Spleen (tissue), 7 donors: ENCODE data around the gene PCDHGB6.

ENCODE experiments used
- CTCF ChIP-seq, 11 experiments: fragments of 200-600 bp in 7 of 11; fragments of 450-650 bp in 4 of 11; sonication (generic) in 4 of 11; IDR thresholded peaks in 8 of 11; conservative IDR thresholded peaks in 3 of 11; 1 replicate in 7 of 11; 2 replicates in 4 of 11; pipeline versions ENCODE4 v1.4.0 to v1.8.0; 2016 to 2021; ENCODE audit warnings: antibody characterized with exemption in 11 of 11, inconsistent platforms in 4 of 11, mild to moderate bottlenecking in 1 of 11
- POLR2AphosphoS5 ChIP-seq, 3 donors: sonication (generic); formaldehyde crosslinking; IDR thresholded peaks; one replicate each; pipeline ENCODE4 v1.5.1; 2017; ENCODE audit warnings: antibody characterized with exemption in 3 of 3
- donor health status: DM: no; HTN: no; CAD: no; lungs with moderate emphysema.
- donor health status: DM: no; HTN: no; CAD: no.
- donor health status: DM: no; HTN: no; CAD: no.

- no peak for TF ChIP-seq POLR2AphosphoS5 (IDR thresholded peaks at IDR 0.05)
- peak in 3 of 11 experiments; percentile 10 to 30 (median 21) for TF ChIP-seq CTCF (IDR thresholded peaks at IDR 0.05 in 8 of 11, conservative IDR thresholded peaks at IDR 0.05 in 3 of 11)
Measured at GRCh38 chr5:141369994-141370848, 37.6 kb upstream of the PCDHGB6 start, which contains the start of gene PCDHGB3.
